Memory B cell (primary cell): ENCODE data around the gene MAST4.

ENCODE experiments used
- ATAC-seq: fragments of 150-1000 bp; cut with Tn5 transposase; 2 replicates; pipeline ENCODE4 v1.10.0; 2021; ENCODE audit warnings: low read depth, mild to moderate bottlenecking, moderate library complexity
- DNase-seq, 2 donors: peaks; one replicate each; pipeline ENCODE4 v3.0.0; 2022; ENCODE audit warnings: low spot score in 2 of 2
- H3K27ac Mint-ChIP-seq: one replicate; pipeline ENCODE4 v1.8.0; 2022; ENCODE audit warnings: mild to moderate bottlenecking, moderate library complexity, mixed read lengths
- H3K27me3 Mint-ChIP-seq: one replicate; pipeline ENCODE4 v1.8.0; 2022; ENCODE audit warnings: mixed read lengths
- H3K36me3 Mint-ChIP-seq: one replicate; pipeline ENCODE4 v1.8.0; 2022; ENCODE audit warnings: mild to moderate bottlenecking, mixed read lengths
- H3K4me1 Mint-ChIP-seq: one replicate; pipeline ENCODE4 v1.8.0; 2022; ENCODE audit warnings: mixed read lengths
- H3K4me3 Mint-ChIP-seq: one replicate; pipeline ENCODE4 v1.8.0; 2022; ENCODE audit warnings: mild to moderate bottlenecking, moderate library complexity, mixed read lengths
- H3K9me3 Mint-ChIP-seq: one replicate; pipeline ENCODE4 v1.8.0; 2022; ENCODE audit warnings: mixed read lengths

MAST4 gene

DNA sequence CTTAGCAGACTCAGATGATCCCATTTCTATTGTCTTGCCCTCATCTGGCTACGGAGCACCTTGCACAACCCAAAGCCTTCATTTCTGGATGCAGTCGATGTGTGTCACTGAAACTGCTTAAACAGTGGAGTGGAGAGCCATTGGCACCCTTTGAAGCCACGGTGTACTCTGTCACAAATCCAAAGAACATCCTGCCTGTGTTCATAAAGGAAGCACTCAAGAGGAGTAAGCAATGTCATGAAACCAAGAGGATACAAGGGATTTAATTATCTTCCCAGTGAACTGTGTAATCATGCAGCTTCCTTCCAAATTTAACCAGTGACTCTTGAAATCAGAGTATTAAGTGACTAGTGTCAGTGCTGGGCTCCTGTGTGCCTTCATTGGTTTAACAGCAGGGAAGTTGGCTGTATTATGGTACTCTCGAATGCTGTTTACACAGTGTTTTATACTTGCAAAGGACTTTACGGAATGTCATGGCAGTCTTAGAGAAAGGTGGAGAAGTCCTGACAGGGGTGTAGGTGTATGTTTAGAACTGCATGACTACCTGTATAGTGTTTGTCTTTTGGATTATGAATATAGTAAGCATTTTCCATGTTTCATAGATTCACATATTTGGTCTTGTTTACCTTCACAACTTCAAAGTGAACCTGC is 558.5 kb downstream of the MAST4 start:
- Mint-ChIP-seq H3K4me1 (peaks cover 2% of the 10 kb centered on the region), H3K27ac (no peak overlapping the region), H3K4me3 (no peak overlapping the region), H3K27me3 (no peaks in the 10 kb centered on the region), H3K36me3 (peaks cover 18% of the 10 kb centered on the region), H3K9me3 (no peaks in the 10 kb centered on the region)
- ATAC-seq (no peak), DNase-seq (no peak)

GRCh38 chr5:67156976-67157583 is 560.9 kb downstream of the MAST4 start:
- Mint-ChIP-seq H3K4me1 (peaks cover 4% of the 10 kb centered on the region), H3K27me3 (no peaks in the 10 kb centered on the region), H3K4me3 (no peak overlapping the region), H3K9me3 (no peaks in the 10 kb centered on the region), H3K36me3 (peaks cover 5% of the 10 kb centered on the region), H3K27ac (peak overlapping the region; percentile 42)
- ATAC-seq (peak; percentile 65), DNase-seq (peak; percentile 42 to 54)

GRCh38 chr5:67160272-67160671 is 564.1 kb downstream of the MAST4 start:
- DNase-seq (no peak), ATAC-seq (no peak)
- H3K4me3 Mint-ChIP-seq = no peak overlapping the region

DNA sequence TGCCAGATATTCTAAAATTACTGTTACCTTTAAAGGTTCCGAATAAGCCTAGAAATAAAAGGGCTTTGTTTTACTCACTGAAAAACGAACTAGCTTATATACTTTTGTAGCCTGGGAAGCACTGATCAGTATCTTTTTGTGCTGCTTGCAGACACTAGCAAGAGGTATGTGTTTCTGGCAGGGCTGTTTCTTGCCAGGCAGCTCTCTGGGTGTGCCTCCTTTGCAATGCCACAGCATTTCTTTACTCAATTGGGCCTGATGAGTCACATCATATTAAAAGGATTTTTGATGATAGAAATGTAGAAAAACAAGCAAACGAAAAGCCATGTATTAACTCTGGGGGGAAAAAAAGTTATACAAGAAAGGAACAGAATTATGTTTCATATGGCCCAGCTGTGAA is 564.8 kb downstream of the MAST4 start:
- H3K27ac Mint-ChIP-seq = peak overlapping the region; percentile 45
- H3K36me3 Mint-ChIP-seq = no peaks in the 10 kb centered on the region
- ATAC-seq (no peak), DNase-seq (no peak)
- no peaks in the 10 kb centered on the region for H3K9me3 Mint-ChIP-seq
- H3K27me3 Mint-ChIP-seq = no peaks in the 10 kb centered on the region
- H3K4me3 Mint-ChIP-seq = no peak overlapping the region
- H3K4me1 Mint-ChIP-seq = peaks cover 6% of the 10 kb centered on the region

More at GRCh38 chr5:67160272-67160671, 564.1 kb downstream of the MAST4 start:
- H3K36me3 Mint-ChIP-seq = no peaks in the 10 kb centered on the region
- H3K4me1 Mint-ChIP-seq = peaks cover 4% of the 10 kb centered on the region
- no peaks in the 10 kb centered on the region for H3K9me3 Mint-ChIP-seq
- H3K27ac Mint-ChIP-seq = no peak overlapping the region
- no peaks in the 10 kb centered on the region for H3K27me3 Mint-ChIP-seq

- no peaks in the 10 kb centered on the region for H3K36me3 Mint-ChIP-seq
- no peak overlapping the region for H3K4me3 Mint-ChIP-seq
These were observed 565.6 kb downstream of the MAST4 start for GRCh38 chr5:67161767-67162166.

GRCh38 chr5:67163231-67163756 is 567.1 kb downstream of the MAST4 start:
- DNase-seq (no peak), ATAC-seq (no peak)
- Mint-ChIP-seq H3K36me3 (no peaks in the 10 kb centered on the region), H3K9me3 (no peaks in the 10 kb centered on the region), H3K4me3 (no peak overlapping the region), H3K27me3 (no peaks in the 10 kb centered on the region), H3K4me1 (peaks cover 12% of the 10 kb centered on the region), H3K27ac (peak overlapping the region; percentile 10)

More at GRCh38 chr5:67161767-67162166, 565.6 kb downstream of the MAST4 start:
- H3K4me1 Mint-ChIP-seq = peaks cover 8% of the 10 kb centered on the region
- no peaks in the 10 kb centered on the region for H3K9me3 Mint-ChIP-seq
- DNase-seq (no peak), ATAC-seq (no peak)
- H3K27ac Mint-ChIP-seq = no peak overlapping the region
- H3K27me3 Mint-ChIP-seq = no peaks in the 10 kb centered on the region

DNA sequence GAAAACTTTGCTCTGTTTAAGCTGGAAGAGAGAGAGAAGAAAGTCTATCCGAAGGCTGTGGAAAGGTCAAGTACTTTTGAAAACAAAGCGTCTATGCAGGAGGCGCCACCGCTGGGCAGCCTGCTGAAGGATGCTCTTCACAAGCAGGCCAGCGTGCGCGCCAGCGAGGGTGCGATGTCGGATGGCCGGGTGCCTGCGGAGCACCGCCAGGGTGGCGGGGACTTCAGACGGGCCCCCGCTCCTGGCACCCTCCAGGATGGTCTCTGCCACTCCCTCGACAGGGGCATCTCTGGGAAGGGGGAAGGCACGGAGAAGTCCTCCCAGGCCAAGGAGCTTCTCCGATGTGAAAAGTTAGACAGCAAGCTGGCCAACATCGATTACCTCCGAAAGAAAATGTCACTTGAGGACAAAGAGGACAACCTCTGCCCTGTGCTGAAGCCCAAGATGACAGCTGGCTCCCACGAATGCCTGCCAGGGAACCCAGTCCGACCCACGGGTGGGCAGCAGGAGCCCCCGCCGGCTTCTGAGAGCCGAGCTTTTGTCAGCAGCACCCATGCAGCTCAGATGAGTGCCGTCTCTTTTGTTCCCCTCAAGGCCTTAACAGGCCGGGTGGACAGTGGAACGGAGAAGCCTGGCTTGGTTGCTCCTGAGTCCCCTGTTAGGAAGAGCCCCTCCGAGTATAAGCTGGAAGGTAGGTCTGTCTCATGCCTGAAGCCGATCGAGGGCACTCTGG is 567.8 kb downstream of the MAST4 start:
- no peaks in the 10 kb centered on the region for H3K9me3 Mint-ChIP-seq
- ATAC-seq (no peak), DNase-seq (no peak)
- no peak overlapping the region for H3K27ac Mint-ChIP-seq
- no peaks in the 10 kb centered on the region for H3K27me3 Mint-ChIP-seq
- H3K36me3 Mint-ChIP-seq = no peaks in the 10 kb centered on the region
- peaks cover 12% of the 10 kb centered on the region for H3K4me1 Mint-ChIP-seq
- no peak overlapping the region for H3K4me3 Mint-ChIP-seq

- DNase-seq = no peak
- ATAC-seq = no peak
- H3K27ac Mint-ChIP-seq = peak overlapping the region; percentile 88
- no peaks in the 10 kb centered on the region for H3K36me3 Mint-ChIP-seq
- peaks cover 12% of the 10 kb centered on the region for H3K4me1 Mint-ChIP-seq
- peak overlapping the region; percentile 8 for H3K4me3 Mint-ChIP-seq
- H3K27me3 Mint-ChIP-seq = no peaks in the 10 kb centered on the region
- no peaks in the 10 kb centered on the region for H3K9me3 Mint-ChIP-seq
These were observed 568.8 kb downstream of the MAST4 start for GRCh38 chr5:67164856-67165525.

GRCh38 chr5:67165526-67166459 is 569.6 kb downstream of the MAST4 start:
- Mint-ChIP-seq H3K4me1 (peaks cover 12% of the 10 kb centered on the region), H3K36me3 (no peaks in the 10 kb centered on the region)

GRCh38 chr5:67166460-67167285 is 570.5 kb downstream of the MAST4 start:
- ATAC-seq = peak; percentile 61
- no peaks in the 10 kb centered on the region for H3K36me3 Mint-ChIP-seq

More at GRCh38 chr5:67165526-67166459, 569.6 kb downstream of the MAST4 start:
- H3K27ac Mint-ChIP-seq = peak overlapping the region; percentile 88
- ATAC-seq = peak; percentile 91
- H3K4me3 Mint-ChIP-seq = peak overlapping the region; percentile 84
- H3K9me3 Mint-ChIP-seq = no peaks in the 10 kb centered on the region
- peak; percentile 75 to 77 for DNase-seq
- H3K27me3 Mint-ChIP-seq = no peaks in the 10 kb centered on the region

DNA sequence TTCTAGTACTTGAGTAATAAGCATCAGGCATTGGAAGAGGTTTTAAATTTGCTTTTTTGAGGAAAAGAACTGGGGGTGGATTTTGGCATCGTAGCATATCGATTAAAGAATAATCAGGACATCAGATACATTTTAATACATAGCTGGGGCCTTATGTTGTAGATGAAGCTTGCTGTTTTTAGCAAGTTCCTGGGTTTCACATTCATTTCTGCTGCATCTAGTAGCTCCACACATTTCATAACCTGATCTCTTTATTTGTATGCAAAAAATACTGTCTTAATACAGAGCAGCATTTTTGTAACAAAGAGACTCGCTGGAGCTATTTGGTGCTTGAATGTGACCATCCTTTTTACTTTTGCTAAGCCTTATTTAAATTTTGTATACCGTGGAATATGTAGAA is 571.9 kb downstream of the MAST4 start:
- H3K4me1 Mint-ChIP-seq = peaks cover 10% of the 10 kb centered on the region
- no peaks in the 10 kb centered on the region for H3K9me3 Mint-ChIP-seq
- H3K4me3 Mint-ChIP-seq = no peak overlapping the region
- H3K27ac Mint-ChIP-seq = peak overlapping the region; percentile 88
- H3K27me3 Mint-ChIP-seq = no peaks in the 10 kb centered on the region
- no peaks in the 10 kb centered on the region for H3K36me3 Mint-ChIP-seq
- ATAC-seq (no peak), DNase-seq (no peak)

More at GRCh38 chr5:67166460-67167285, 570.5 kb downstream of the MAST4 start:
- H3K27me3 Mint-ChIP-seq = no peaks in the 10 kb centered on the region
- H3K9me3 Mint-ChIP-seq = no peaks in the 10 kb centered on the region
- DNase-seq = peak; percentile 27 to 56
- peaks cover 10% of the 10 kb centered on the region for H3K4me1 Mint-ChIP-seq
- H3K27ac Mint-ChIP-seq = peak overlapping the region; percentile 88
- H3K4me3 Mint-ChIP-seq = peak overlapping the region; percentile 84

- no peaks in the 10 kb centered on the region for H3K27me3 Mint-ChIP-seq
- ATAC-seq = no peak
These were observed 574.6 kb downstream of the MAST4 start for GRCh38 chr5:67170767-67171166.

More at GRCh38 chr5:67170767-67171166, 574.6 kb downstream of the MAST4 start:
- peaks cover 13% of the 10 kb centered on the region for H3K4me1 Mint-ChIP-seq
- no peak overlapping the region for H3K4me3 Mint-ChIP-seq
- H3K9me3 Mint-ChIP-seq = peaks cover 3% of the 10 kb centered on the region
- no peak overlapping the region for H3K27ac Mint-ChIP-seq
- H3K36me3 Mint-ChIP-seq = peaks cover 3% of the 10 kb centered on the region
- no peak for DNase-seq
